ENCODE measurements around the gene TAX1BP1.

TAX1BP1 gene

DNA sequence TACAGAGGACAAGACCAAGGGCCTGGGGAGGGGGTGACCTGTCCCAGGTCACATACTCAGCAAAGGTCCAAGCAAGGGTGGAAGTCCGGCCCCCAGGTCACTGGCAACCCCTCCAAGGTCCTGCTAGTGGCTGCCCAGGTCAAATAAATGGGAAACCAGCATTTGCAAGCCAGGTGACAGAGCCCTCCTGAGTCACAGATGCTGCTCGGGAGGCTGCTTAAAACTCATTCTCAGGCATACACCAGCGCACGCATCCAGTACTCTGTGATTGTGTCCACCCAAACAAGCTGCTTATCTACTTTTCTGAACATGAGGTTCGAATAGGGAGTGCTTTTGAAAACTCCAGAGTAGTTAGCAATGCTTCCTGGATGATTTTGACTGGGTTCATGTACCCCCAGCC lies 130.6 kb downstream of the TAX1BP1 start:
- no peak for DNase-seq (ENCODE audit: low read depth)
- no peak overlapping the region for H3K4me3 ChIP-seq (ENCODE audit: control insufficient read depth, low read depth, low read length)
- no peak for TF ChIP-seq CTCF (IDR thresholded peaks at IDR 0.05; ENCODE audit: control insufficient read depth, insufficient read depth, low read depth, low read length, missing control alignments)

DNA sequence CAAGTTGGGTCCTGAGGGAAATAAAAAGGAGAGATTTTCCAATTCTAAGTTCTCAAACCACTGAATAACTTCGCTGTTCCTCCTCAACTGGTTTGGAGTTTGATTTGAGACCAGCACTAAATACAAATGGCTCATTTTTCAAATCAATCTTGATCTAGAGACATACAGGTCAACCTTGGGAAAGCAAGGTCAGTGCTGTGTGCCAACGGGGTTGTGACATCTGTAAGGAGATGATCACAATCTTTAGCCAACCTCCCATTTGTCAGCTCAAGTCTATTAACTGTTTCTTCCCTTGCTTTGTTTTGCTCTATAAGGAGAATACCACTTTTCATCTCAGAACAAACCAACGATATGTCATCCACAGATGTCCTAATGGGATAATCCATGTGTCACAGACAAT lies 131.1 kb downstream of the TAX1BP1 start:
- no peak overlapping the region for H3K4me3 ChIP-seq (ENCODE audit: control insufficient read depth, low read depth, low read length)
- DNase-seq (ENCODE audit: low read depth) = no peak
- TF ChIP-seq CTCF (IDR thresholded peaks at IDR 0.05; ENCODE audit: control insufficient read depth, insufficient read depth, low read depth, low read length, missing control alignments) = no peak

- TF ChIP-seq CTCF (IDR thresholded peaks at IDR 0.05; ENCODE audit: control insufficient read depth, insufficient read depth, low read depth, low read length, missing control alignments) = no peak
- no peak for DNase-seq (ENCODE audit: low read depth)
Observed at GRCh38 chr7:27871866-27872265, 131.9 kb downstream of the TAX1BP1 start.

GRCh38 chr7:27872356-27873275 lies 132.7 kb downstream of the TAX1BP1 start:
- DNase-seq (ENCODE audit: low read depth) = no peak
- no peak overlapping the region for H3K4me3 ChIP-seq (ENCODE audit: control insufficient read depth, low read depth, low read length)
- TF ChIP-seq CTCF (IDR thresholded peaks at IDR 0.05; ENCODE audit: control insufficient read depth, insufficient read depth, low read depth, low read length, missing control alignments) = no peak

More at GRCh38 chr7:27871866-27872265, 131.9 kb downstream of the TAX1BP1 start:
- H3K4me3 ChIP-seq (ENCODE audit: control insufficient read depth, low read depth, low read length) = no peak overlapping the region

DNA sequence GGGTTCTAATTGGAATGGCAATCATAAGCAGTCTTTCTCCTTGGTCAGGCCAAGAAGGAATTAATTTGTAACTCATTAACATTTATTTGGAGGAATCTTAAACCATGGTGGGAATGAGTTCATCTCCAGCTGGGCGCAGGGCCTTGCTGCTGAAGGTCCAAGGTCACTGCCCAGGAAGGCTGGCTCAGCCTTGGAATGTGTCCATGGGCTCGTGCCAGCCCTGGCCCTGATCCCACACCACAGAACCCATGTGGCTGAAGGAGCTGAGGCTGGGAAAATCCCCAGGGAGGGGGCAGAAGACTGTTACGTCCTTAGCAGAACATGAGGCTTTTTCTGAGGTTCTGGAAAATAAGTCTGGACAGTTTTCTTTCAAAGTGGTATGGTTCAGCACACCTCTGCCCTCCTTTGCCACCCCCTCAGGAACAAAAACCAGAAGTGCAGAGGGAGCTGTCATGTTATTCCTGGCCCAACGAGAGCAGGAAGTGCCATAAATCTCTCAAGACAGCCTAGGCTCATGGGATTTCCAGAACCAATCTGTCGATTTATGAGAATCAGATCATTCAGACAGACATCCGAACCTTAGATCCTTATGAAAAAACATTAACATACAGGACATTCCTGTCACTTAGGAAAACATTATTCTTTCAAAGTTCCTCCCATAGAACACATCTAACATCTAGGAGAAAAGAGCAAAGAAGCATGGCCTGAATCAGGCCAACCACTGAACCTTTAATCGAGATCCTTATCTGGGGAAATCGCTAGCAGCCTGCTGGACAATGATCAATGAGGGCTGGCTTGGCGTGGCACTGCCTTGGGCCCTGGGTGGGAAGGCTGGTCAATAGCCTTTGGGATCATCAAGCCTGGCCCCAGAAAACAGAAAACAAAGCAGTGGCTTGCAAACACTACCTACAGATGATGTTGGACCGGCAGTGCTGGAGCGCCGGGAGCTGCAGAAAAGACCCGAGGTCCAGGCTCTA lies 134.3 kb downstream of the TAX1BP1 start:
- DNase-seq (ENCODE audit: low read depth) = no peak
- TF ChIP-seq CTCF (IDR thresholded peaks at IDR 0.05; ENCODE audit: control insufficient read depth, insufficient read depth, low read depth, low read length, missing control alignments) = no peak

DNA sequence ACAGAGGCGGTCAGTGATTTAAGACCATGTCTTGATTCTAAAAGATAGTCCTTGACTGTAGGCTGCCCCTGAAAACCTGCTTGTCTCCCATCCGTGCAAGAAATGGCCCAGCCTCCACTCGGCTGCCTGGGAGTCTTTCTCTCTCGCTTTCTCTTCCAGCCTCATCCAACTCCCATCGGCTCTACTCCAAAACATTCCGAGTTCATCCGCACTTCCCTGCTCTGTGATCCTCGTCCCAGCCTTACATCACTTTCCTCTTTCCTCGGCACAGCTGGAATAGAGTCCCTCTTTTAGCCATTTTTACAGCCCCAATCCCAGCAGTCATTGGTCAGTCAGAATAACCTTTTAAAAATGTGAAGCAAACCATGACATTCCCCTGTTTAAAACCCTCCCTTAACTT lies 135.1 kb downstream of the TAX1BP1 start:
- H3K4me3 ChIP-seq (ENCODE audit: control insufficient read depth, low read depth, low read length) = no peak overlapping the region
- DNase-seq (ENCODE audit: low read depth) = no peak
- no peak for TF ChIP-seq CTCF (IDR thresholded peaks at IDR 0.05; ENCODE audit: control insufficient read depth, insufficient read depth, low read depth, low read length, missing control alignments)

More for the DNA sequence above, 134.3 kb downstream of the TAX1BP1 start:
- H3K4me3 ChIP-seq (ENCODE audit: control insufficient read depth, low read depth, low read length) = no peak overlapping the region
